GM21786 (cell line): Measurements from ENCODE around the gene CD37.

Experiments used
- ATAC-seq: cut with Tn5 transposase; IDR thresholded peaks from one replicate; pipeline ENCODE4 v1.9.1; 2021; ENCODE audit not compliant: unreplicated experiment

CD37 gene

DNA sequence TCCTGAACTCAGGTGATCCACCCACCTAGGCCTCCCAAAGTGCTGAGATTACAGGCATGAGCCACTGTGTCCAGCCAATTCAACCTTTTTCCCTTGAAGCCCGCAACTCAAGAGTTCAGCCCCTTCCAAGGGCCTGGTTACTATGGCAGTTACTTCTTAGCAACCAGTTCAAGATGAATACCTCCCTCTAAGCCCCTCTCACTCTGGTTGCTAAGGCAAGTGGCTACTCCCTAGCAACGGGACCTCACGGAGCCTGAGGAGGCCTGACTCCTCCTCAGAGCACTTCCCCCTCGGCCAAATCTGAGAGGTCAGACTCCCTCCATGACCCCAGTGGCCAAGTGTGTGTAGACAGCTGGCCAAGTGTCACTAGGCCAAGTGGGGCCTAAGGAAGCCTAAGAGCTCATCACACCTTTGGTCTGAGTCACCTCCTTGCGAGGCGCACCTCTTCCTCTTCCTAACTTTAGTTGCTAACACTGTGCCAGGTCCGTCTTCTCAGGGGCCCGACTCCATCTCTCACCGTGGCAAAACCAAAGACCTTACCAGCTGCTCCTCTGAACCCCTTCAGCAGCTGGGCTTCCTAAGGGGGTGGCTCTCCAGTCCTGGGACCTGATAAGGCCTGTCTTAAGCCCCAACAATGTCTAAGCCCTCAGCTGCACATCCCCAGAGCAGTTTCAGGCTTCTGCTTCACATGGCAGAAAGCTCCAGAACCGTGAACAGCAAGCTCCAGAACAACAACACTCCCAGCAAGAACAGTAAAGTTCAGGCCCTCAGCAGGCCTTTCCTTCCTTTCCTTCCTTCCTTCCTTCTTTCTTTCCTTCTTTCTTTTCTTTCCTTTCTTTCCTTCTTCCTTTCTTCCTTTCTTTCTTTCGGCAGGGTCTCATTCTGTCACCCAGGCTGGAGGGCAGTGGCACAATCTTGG lies 9.6 kb downstream of the CD37 start:
- ATAC-seq, result no peak

DNA sequence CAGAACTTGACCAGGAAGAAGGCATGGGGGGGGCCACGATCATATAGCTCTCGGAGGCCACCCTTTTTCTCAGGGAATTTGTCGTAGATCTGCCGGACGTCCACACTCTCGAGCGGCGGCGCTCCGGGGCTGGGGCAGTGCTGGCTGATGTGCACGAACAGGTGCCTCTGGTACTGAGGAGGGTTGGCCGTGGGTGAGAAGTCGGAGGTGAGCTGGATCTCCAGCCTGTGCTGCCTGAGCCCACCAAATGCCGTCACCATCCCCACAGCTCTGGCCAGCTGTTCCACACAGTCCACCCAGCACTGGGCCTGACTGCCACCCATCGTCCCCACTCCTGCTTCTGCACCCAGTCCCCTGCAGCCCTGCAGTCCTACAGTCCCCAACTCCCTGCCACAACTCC lies 12.0 kb downstream of the CD37 start:
- ATAC-seq, result no peak

DNA sequence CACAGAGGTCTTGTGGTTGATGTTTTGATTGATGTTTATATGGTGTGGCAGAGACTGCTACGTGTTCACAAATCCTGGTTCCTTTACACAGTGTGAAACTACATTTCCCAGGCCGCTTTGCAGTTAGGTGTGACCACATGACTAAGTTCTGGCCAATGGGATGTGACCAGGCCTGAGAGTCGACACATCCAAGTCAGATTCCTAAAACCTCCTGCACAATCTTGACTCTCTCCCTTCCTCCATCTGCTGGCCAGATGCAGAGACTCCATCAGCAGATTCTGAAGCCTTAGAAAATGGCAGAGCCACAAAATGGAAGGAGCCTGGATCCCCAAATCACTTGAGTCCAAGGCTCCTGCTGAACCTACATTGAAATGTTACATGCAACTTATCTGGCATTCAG lies 12.6 kb downstream of the CD37 start:
- ATAC-seq, result no peak

DNA sequence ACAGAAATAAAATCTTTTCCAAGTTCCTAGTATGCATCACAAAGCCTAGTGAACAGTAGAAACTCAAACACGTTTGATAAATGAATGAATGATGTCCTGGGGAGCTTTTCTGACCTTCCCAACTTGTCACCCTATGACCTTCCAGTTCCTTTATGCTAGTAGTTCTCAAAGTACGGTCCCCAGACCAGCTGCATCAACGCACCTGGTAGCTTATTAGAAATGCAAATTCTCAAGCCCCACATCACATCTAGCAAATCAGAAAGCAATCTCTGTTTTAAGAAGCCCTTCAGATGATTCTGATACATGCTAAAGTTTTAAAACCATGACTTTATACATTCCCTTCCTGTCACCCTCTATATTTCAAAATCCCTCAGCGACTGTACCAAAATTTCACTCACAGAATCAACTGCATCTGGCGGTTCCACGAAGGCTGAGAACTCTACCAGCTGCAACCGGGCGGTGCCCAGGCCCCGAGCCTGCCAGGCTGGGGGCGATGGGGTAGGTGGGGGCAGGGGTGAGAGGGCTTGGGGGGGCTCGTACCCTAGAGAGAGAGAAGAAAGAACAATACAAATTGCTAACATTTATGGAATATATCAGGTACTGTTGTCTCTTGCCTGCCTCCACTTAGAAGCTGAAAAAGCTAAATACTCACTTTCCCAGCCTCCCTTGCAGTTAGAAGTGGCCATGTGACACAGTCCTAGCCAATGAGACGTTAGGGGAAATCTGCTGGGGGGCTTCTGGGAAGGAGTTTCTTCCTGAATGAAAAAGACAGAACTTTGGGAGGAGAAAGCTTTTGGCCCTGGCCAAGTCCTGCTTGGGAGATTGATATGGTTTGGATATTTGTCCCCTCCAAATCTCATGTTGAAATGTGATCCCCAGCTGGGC lies 13.3 kb downstream of the CD37 start:
- ATAC-seq, result no peak

DNA sequence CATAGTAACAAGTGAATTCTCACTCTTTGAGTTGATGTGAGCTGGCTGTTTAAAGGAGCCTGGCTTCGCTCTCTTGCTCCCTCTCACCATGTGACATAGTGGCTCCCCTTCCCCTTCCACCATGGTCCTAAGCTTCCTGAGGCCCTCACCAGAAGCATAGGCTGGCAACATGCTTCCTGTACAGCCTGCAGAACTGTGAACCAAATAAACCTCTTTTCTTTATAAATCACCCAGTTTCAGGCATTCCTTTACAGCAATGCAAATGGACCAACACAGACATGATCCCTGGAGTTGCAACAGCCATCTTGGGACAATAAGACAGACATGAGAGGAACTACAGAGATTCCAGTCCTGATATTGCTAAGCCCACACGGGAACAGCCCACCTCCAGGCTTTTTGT lies 14.4 kb downstream of the CD37 start:
- ATAC-seq, result no peak

DNA sequence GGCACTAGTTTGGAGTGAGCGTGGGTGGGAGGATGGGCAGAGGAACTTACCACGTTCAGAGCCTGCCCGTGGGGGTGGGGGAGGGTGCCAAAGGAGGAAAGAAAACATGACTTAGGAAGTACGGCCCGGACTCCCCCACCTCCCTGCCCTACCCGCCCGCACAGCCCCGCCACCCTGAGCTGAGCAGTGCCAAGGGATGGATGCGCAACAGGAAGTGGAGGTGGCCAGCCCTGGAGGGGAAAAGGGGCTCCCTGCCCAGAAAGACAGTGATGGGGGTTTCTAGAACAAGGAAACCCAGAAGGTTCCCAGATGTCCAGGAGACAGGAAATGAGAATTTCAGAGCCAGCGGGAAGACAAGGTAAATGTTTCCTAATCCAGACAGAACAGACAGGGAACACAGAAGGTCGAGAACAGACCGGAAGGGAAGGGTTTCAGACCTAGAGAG lies 20.7 kb downstream of the CD37 start:
- no peak for ATAC-seq

DNA sequence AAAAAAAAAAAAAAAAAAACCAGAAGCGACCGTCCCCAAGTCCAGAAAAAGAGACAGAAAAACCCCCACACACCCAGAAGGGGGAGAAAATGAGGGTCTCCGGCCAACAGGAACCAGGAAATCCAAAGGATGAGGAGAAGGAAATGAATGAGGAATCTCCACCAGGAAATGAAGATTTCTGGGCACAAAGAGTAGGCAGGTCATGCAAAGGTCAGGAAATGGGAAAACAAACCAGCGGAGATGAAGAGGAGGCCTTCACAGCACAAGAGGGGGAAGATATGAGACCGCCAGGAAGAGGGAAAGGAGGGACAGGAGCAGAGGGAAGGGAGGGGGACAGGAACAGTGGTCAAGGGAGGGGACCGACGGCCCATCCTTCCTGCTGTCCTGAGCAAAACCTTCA lies 21.2 kb downstream of the CD37 start:
- ATAC-seq, result no peak

DNA sequence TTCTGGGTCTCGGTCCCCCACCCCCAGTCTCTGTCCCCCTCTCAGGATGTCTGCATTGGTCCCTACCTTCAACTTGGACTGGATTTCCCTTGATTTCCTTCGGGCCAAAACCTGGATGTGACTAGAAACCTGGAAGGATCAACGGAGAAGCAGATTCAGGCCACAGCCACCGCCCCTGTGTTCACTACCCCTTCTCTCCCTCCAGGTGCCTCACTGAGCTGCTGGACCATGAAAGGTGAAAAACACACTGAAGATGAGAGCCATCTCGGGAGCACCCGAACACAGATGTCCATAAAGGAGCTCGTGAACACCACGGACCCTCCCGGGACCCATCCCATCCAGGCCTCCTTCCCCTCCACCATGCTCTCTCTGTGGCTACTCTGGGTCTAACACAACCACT lies 22.0 kb downstream of the CD37 start:
- no peak for ATAC-seq

DNA sequence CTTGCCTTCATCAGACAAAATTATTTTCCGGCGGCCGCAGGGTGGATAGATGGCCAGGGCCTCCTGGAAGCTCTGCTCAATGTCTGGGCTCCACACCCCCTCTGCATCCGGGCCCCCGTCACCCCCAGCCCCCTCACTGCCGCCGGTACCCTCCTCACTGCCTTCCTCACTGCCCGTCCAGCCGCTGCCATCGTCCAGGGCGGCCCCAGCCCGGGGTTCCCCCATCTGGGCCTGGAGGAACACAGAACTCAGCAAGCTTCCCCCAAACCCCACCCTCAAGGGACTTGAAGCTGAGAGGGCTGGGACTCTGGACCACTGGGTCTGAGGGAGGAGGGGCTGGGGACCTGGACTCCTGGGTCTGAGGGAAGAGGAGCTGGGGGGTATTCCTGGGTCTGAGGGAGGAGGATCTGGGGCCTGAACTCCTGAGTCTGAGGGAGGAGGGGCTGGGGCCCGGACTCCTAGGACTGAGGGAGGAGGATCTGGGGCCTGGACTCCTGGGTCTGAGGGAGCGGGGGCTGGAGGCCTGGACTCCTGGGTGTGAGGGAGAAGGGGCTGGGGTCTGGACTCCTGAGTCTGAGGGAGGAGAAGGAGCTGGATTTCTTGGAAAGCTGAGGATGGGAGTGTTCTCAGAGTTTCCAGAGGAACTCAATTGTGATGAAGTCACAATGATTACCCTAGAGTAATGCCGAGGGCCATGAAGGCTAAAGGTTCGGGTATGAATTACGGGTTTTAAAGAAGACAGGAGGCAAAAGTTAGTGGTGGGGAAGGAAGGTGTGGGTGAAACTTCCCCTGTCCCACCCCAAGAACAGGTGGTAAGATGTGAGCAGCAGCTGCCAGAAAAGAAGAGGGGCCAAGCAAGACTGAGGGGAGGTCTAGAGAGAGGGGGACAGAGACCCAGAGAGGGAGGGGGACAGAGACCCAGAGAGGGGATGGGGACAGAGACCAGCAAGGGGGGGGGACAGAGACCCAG lies 24.9 kb downstream of the CD37 start:
- ATAC-seq, result no peak

GRCh38 chr19:49361438-49362047 lies 26.3 kb downstream of the CD37 start:
- no peak for ATAC-seq

GRCh38 chr19:49362048-49362928 lies 27.1 kb downstream of the CD37 start, which contains the start of gene TEAD2:
Gene TEAD2, minus strand, starts transcription at chr19:49362416. Its CDS starts 2,341 bp downstream, at chr19:49360075.
- no peak for ATAC-seq

DNA sequence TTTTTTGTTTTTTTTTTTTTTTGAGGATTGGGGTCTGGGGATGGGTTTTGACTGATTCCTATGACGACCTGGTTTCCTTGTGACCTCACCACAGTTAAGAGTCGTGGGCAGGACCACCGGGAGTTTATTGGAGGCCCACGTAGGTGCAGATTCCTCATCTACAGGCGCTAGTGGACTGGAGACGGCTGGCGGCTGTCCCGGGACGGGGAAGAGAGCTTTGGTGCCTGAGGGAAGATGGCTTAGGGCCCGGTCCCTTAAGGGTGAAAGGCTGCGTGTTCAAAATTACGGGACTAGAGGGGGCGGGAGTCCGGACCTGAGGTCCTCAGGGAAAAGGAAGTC lies 27.7 kb downstream of the CD37 start:
- ATAC-seq, result no peak

- no peak for ATAC-seq
Observed at GRCh38 chr19:49363268-49364082, 28.3 kb downstream of the CD37 start, which contains the start of gene DKKL1. Gene DKKL1, plus strand, starts transcription at chr19:49363877. Its CDS starts 122 bp downstream, at chr19:49363999.

DNA sequence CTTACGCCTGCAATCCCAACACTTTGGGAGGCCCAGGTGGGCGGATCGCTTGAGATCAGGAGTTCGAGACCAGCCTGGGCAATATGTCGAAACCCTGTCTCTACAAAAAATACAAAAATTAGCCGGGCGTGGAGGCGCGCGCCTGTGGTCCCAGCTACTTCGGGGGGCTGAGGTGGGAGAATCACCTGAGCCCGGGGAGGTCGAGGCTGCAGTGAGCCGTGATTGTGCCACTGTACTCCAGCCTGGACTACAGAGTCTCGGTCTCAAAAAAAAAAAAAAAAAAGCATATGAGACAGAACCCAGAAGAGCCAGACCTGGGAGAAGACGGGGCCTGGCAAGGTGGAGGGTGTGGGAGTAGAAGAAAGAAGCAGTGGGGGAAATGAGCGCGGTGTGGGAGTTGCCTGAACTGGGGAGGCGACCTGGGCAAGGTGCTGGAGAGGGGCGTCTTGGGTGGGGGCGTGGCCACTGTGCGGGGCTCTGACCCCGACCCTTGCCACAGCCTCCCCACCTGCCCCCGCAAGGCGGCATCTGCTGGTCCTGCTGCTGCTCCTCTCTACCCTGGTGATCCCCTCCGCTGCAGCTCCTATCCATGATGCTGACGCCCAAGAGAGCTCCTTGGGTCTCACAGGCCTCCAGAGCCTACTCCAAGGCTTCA lies 29.0 kb downstream of the CD37 start:
- no peak for ATAC-seq

- no peak for ATAC-seq
Observed at GRCh38 chr19:49366110-49366509, 30.9 kb downstream of the CD37 start.

DNA sequence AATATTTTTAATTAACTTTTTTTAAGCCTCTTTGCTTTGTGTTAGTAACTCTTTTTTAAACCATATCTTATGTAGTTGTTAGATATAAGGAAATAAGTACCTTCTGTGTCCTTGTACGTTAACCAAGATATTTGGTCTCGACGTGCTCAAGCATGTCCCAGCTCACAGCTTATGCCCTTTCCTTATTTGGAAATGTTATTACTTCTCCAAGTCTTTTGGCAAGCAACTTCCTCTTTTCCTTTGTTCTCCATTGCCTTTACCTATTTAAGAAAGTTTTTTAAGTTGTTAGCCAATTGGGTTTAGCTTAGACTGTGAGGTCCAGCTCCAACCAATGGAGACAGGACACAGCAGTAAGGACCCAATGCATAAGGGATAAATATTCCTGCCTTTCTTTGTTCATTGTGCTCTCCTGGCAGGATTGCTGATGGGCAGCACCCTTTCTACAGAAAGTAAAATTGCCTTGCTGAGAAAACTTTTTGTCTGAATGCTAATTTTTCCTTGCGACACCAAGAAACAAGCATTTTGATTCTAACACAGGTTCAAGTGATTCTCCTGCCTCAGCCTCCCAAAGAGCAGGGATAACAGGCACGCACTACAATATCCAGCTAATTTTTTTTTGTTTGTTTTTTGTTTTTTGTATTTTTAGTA lies 33.6 kb downstream of the CD37 start:
- no peak for ATAC-seq

GRCh38 chr19:49371184-49371583 lies 36.0 kb downstream of the CD37 start:
- ATAC-seq, result no peak
